H9 (cell line): ENCODE data around the gene TRIP10. TPM values are rescaled to one million over a fixed set of nuclear protein-coding genes. Genes with fewer than 3 reads are reported as not detected.

Experiments used
- DNase-seq: peaks from one replicate; pipeline ENCODE4 v3.0.0-alpha.2; 2017
- H2AFZ ChIP-seq: one replicate; pipeline ENCODE4 v1.6.1; 2013; ENCODE audit warnings: mild to moderate bottlenecking, low read length, control low read depth, moderate library complexity
- H2AK5ac ChIP-seq: 2 replicates; pipeline ENCODE4 v1.6.1; 2013; ENCODE audit warnings: low read length, control low read depth, mixed read lengths; ENCODE audit not compliant: insufficient read length
- H2BK120ac ChIP-seq: one replicate; pipeline ENCODE4 v1.6.1; 2013; ENCODE audit warnings: low read depth, mild to moderate bottlenecking, low read length, control low read depth, inconsistent platforms; ENCODE audit not compliant: poor library complexity, severe bottlenecking
- H2BK12ac ChIP-seq: 2 replicates; pipeline ENCODE4 v1.6.1; 2013; ENCODE audit warnings: low read length, control low read depth, mixed read lengths, low read depth; ENCODE audit not compliant: insufficient read length
- H2BK15ac ChIP-seq: 2 replicates; pipeline ENCODE4 v1.6.1; 2013; ENCODE audit warnings: low read depth, low read length, control low read depth
- H2BK20ac ChIP-seq: one replicate; pipeline ENCODE4 v1.6.1; 2013; ENCODE audit warnings: low read depth, mild to moderate bottlenecking, low read length, control low read depth, inconsistent platforms; ENCODE audit not compliant: poor library complexity, severe bottlenecking
- H2BK5ac ChIP-seq: 2 replicates; pipeline ENCODE4 v1.6.1; 2013; ENCODE audit warnings: low read length, control low read depth, mixed read lengths; ENCODE audit not compliant: insufficient read length
- H3K14ac ChIP-seq: 2 replicates; pipeline ENCODE4 v1.6.1; 2013; ENCODE audit warnings: low read length, control low read depth; ENCODE audit not compliant: insufficient read depth
- H3K18ac ChIP-seq: 2 replicates; pipeline ENCODE4 v1.6.1; 2013; ENCODE audit warnings: low read depth, mild to moderate bottlenecking, mixed read lengths, low read length, control low read depth; ENCODE audit not compliant: insufficient read length
- H3K23ac ChIP-seq: 2 replicates; pipeline ENCODE4 v1.6.1; 2013; ENCODE audit warnings: low read length, control low read depth, mixed read lengths, low read depth; ENCODE audit not compliant: insufficient read length
- H3K23me2 ChIP-seq: 2 replicates; pipeline ENCODE4 v1.6.1; 2013; ENCODE audit warnings: low read depth, mild to moderate bottlenecking, mixed read lengths, low read length, control low read depth; ENCODE audit not compliant: insufficient read length, poor library complexity, severe bottlenecking
- H3K27ac ChIP-seq: 2 replicates; pipeline ENCODE4 v1.5.1; 2013; ENCODE audit warnings: low read length, control low read depth, mixed read lengths, low read depth; ENCODE audit not compliant: insufficient read length
- H3K27me3 ChIP-seq: 2 replicates; pipeline ENCODE4 v1.6.1; 2013; ENCODE audit warnings: low read length, control low read depth, inconsistent platforms; ENCODE audit not compliant: insufficient read depth
- H3K4ac ChIP-seq: 2 replicates; pipeline ENCODE4 v1.6.1; 2013; ENCODE audit warnings: low read depth, mild to moderate bottlenecking, control low read depth, inconsistent platforms, low read length, moderate library complexity
- H3K4me1 ChIP-seq: 2 replicates; pipeline ENCODE4 v1.6.1; 2013; ENCODE audit warnings: low read length, control low read depth, inconsistent platforms; ENCODE audit not compliant: insufficient read depth
- H3K4me2 ChIP-seq: 2 replicates; pipeline ENCODE4 v1.6.1; 2013; ENCODE audit warnings: low read length, control low read depth, mixed read lengths; ENCODE audit not compliant: insufficient read length, insufficient read depth
- H3K56ac ChIP-seq: 2 replicates; pipeline ENCODE4 v1.6.1; 2013; ENCODE audit warnings: low read depth, mild to moderate bottlenecking, mixed read lengths, low read length, control low read depth; ENCODE audit not compliant: insufficient read length
- H3K79me1 ChIP-seq: 2 replicates; pipeline ENCODE4 v1.6.1; 2013; ENCODE audit warnings: low read depth, mild to moderate bottlenecking, moderate library complexity, low read length, control low read depth, inconsistent platforms; ENCODE audit not compliant: insufficient read depth, poor library complexity, severe bottlenecking
- H3K79me2 ChIP-seq: 2 replicates; pipeline ENCODE4 v1.6.1; 2013; ENCODE audit warnings: low read length, control low read depth, inconsistent platforms; ENCODE audit not compliant: insufficient read depth
- H3K9ac ChIP-seq: 2 replicates; pipeline ENCODE4 v1.6.1; 2013; ENCODE audit warnings: low read length, control low read depth, mixed read lengths; ENCODE audit not compliant: insufficient read length; ENCODE audit errors: extremely low read depth
- H3K9me3 ChIP-seq: one replicate; pipeline ENCODE4 v1.6.1; 2013; ENCODE audit warnings: low read depth, low read length, inconsistent platforms; ENCODE audit not compliant: control insufficient read depth
- H3T11ph ChIP-seq: one replicate; pipeline ENCODE4 v1.6.1; 2013; ENCODE audit warnings: mild to moderate bottlenecking, low read length, control low read depth, inconsistent platforms
- H4K20me1 ChIP-seq: one replicate; pipeline ENCODE4 v1.6.1; 2013; ENCODE audit not compliant: control insufficient read depth, insufficient read length, insufficient read depth
- H4K5ac ChIP-seq: 2 replicates; pipeline ENCODE4 v1.6.1; 2013; ENCODE audit warnings: low read depth, mild to moderate bottlenecking, mixed read lengths, low read length, control low read depth; ENCODE audit not compliant: insufficient read length
- H4K8ac ChIP-seq: replicated peaks from 2 replicates; pipeline ENCODE4 v1.6.1; 2013; ENCODE audit warnings: low read length, control low read depth, mixed read lengths, low read depth; ENCODE audit not compliant: insufficient read length
- H4K91ac ChIP-seq: 2 replicates; pipeline ENCODE4 v1.6.1; 2013; ENCODE audit warnings: low read depth, mild to moderate bottlenecking, moderate library complexity, mixed read lengths, low read length, control low read depth; ENCODE audit not compliant: insufficient read length
- H3K27ac Mint-ChIP-seq, 3 experiments: 2 replicates in 2 of 3; 3 replicates in 1 of 3; pipeline ENCODE4 v1.8.0; 2020 to 2021; ENCODE audit warnings: mixed read lengths in 3 of 3, mild to moderate bottlenecking in 1 of 3, moderate library complexity in 1 of 3
- H3K27me3 Mint-ChIP-seq: 2 replicates; pipeline ENCODE4 v1.8.0; 2021; ENCODE audit warnings: low read depth, mild to moderate bottlenecking, moderate library complexity, mixed read lengths
- H3K36me3 Mint-ChIP-seq, 3 experiments: 2 replicates in 2 of 3; 3 replicates in 1 of 3; pipeline ENCODE4 v1.8.0; 2020 to 2021; ENCODE audit warnings: low read depth in 3 of 3, mixed read lengths in 3 of 3; ENCODE audit not compliant: insufficient read depth in 1 of 3
- H3K4me1 Mint-ChIP-seq, 2 experiments: 2 replicates each; pipeline ENCODE4 v1.8.0; 2020; ENCODE audit warnings: mixed read lengths in 2 of 2
- H3K4me3 Mint-ChIP-seq, 2 experiments: 2 replicates in 1 of 2; 3 replicates in 1 of 2; pipeline ENCODE4 v1.8.0; 2020 to 2021; ENCODE audit warnings: mild to moderate bottlenecking in 2 of 2, mixed read lengths in 2 of 2, moderate library complexity in 1 of 2
- H3K9me3 Mint-ChIP-seq, 2 experiments: 2 replicates in 1 of 2; 3 replicates in 1 of 2; pipeline ENCODE4 v1.8.0; 2020; ENCODE audit warnings: mild to moderate bottlenecking in 2 of 2, mixed read lengths in 2 of 2, moderate library complexity in 1 of 2
- CTCF ChIP-seq: fragments of 200-600 bp; sonication (generic); conservative IDR thresholded peaks from 3 replicates; pipeline ENCODE4 v1.8.0; 2021; ENCODE audit warnings: antibody characterized with exemption, mild to moderate bottlenecking
- WGBS: extraction: QIAGEN DNeasy Blood & Tissue Kit; methylation state at CpG from one replicate; pipeline ENCODE4 v1.1.7; 2013; ENCODE audit warnings: missing lambda C conversion rate, low lambda C conversion rate, mixed read lengths; ENCODE audit not compliant: insufficient read length; ENCODE audit errors: extremely low coverage; 5-methylcytosine and 5-hydroxymethylcytosine counted together
- total RNA-seq: library from RNA; stranded (reverse); gene quantifications from 2 replicates; pipeline ENCODE4 v1.2.1, GENCODE V29; 2021

Gene TRIP10
- total RNA-seq, 1 experiment from 2014 or later, result 56.4 TPM

GRCh38 chr19:6694147-6694815, 45.2 kb upstream of the TRIP10 start:
- TF ChIP-seq CTCF, result no peak
- Mint-ChIP-seq H3K27me3 (no peaks in the 10 kb centered on the region; the same call in 1 of the 2 replicates), H3K36me3 (peaks cover 0 to 4% (median 0%) of the 10 kb centered on the region in 3 experiments; a peak in 4 of 7 replicates), H3K27ac (no peak overlapping the region), H3K9me3 (peaks cover 3 to 64% of the 10 kb centered on the region in 2 experiments; a peak in 3 of 5 replicates), H3K4me3 (no peak overlapping the region), H3K4me1 (peaks cover 3% of the 10 kb centered on the region in 2 experiments; a peak in 1 of 4 replicates)
- Histone ChIP-seq H2BK20ac (no peak overlapping the region), H2AK5ac (no peak overlapping the region), H3K14ac (no peak overlapping the region), H3K9me3 (no peaks in the 10 kb centered on the region), H2BK15ac (no peak overlapping the region), H4K5ac (no peak overlapping the region), H4K8ac (no peak overlapping the region), H3K4me2 (no peak overlapping the region), H3K56ac (no peak overlapping the region), H4K91ac (no peak overlapping the region), H4K20me1 (no peaks in the 10 kb centered on the region), H3K79me1 (no peaks in the 10 kb centered on the region), H3K27me3 (no peaks in the 10 kb centered on the region; the same call in 1 of the 2 replicates), H3K79me2 (no peaks in the 10 kb centered on the region), H3K4me1 (no peaks in the 10 kb centered on the region), H3K18ac (no peak overlapping the region), H2BK120ac (no peak overlapping the region), H2AFZ (no peak overlapping the region), H3K4ac (no peak overlapping the region), H3K27ac (no peak overlapping the region), H3K23me2 (no peaks in the 10 kb centered on the region), H2BK12ac (no peak overlapping the region), H2BK5ac (no peak overlapping the region), H3K23ac (no peak overlapping the region), H3K9ac (no peak overlapping the region), H3T11ph (no peak overlapping the region)
- WGBS, result no CpG with 5 or more reads among the region's 25 CpGs
- DNase-seq, result no peak
